ENCODE measurements around the gene MAPK1.
A peak's percentile ranks its signal among the peaks of the same experiment; 100 is the strongest.
"Not testable (repeated sequence)": the region's sequence is repeated elsewhere in the genome, so short reads cannot be mapped to it uniquely, and the experiment has no call there.

MAPK1 gene

DNA sequence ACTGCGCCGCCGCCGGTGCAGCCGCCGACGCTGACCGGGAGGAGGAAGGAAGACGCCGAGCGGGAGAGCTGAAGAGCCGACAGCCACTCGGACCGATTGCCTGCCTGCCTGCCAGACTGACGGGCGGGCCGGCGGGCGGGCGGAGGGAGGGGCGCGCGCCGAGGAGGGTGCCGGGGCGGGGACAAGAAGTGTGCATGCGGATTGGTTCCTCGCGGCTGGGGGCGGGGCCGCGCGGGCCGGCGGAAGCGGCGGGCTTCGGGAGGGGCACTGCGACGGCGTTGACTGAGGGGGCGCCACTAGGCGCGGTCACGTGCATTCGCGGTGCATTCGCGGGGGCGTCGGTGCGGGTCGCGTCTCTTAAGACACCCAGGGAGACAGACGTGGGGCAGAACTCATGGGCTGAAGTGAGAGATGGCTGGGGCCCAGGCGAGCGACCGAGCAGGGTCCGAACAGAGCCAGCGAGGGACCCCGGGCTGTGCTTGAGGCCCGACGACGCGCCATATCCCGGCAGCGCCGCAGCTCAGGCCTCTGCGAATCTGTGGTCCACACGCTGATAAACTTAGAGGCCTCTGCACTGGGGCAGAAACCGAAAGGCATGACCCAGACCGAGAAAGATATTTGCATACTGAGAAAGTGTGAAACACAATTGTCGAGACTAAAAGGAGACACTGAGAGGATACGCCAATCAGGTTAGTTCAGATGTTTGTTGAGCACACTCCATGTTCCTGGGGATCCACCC, at the start of gene MAPK1:
MAPK1 (minus strand) TSS at position 118 of the 739 bp plus-strand sequence. CDS start 205 bp downstream, outside the sequence.
- DNase-seq (ENCODE audit: low read depth, low spot score), result no peak
- POLR2A ChIA-PET, result interaction anchor here (0.7 kb wide), 1 partner anchor 9 kb away, joined by 5 read pairs; no protein-coding TSS in a partner anchor
- TF ChIP-seq, protein P1, sequence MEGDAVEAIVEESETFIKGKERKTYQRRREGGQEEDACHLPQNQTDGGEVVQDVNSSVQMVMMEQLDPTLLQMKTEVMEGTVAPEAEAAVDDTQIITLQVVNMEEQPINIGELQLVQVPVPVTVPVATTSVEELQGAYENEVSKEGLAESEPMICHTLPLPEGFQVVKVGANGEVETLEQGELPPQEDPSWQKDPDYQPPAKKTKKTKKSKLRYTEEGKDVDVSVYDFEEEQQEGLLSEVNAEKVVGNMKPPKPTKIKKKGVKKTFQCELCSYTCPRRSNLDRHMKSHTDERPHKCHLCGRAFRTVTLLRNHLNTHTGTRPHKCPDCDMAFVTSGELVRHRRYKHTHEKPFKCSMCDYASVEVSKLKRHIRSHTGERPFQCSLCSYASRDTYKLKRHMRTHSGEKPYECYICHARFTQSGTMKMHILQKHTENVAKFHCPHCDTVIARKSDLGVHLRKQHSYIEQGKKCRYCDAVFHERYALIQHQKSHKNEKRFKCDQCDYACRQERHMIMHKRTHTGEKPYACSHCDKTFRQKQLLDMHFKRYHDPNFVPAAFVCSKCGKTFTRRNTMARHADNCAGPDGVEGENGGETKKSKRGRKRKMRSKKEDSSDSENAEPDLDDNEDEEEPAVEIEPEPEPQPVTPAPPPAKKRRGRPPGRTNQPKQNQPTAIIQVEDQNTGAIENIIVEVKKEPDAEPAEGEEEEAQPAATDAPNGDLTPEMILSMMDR (IDR thresholded peaks at IDR 0.05; ENCODE audit: insufficient read depth, low read length, missing control alignments), result peak; percentile 50
- peak within 1 kb of the TSS; percentile 84 for H3K4me3 ChIP-seq (ENCODE audit: low read depth, low read length)
- CTCF ChIA-PET, result interaction anchor here (0.9 to 1.6 kb wide), 3 partner anchors 11 to 71 kb away, joined by 3 to 6 read pairs (median 3); no protein-coding TSS in a partner anchor

DNA sequence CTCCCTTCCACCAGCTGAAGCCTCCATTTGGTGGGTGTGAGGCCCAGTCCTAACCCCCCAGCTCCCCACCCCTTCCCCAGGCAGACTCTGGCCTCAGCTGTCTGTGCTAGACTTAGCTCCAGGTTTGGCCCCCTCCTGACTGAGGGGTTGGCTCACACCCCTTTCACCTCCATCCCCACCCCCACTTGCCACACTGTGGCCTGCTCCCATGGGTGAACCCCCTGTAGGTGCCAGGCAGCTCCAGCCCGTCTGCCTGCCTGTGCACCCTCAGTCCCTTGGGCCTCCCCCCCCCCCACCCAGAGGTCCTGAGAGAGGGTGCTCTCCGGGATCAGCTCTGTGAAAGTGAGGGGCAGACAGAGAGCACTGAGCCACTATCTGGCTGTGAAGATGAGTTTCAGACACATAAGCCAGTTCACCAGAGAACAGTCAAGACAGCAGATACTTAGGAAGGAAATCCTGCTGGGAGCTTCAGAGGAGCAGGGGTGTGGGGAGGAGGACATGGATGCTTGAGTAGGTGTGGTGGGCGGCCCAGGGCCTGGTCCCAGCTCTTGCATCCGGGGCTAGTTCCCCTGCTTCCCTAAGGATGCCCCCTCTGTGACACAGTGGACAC, 49.0 kb upstream of the MAPK1 start:
- ChIA-PET CTCF (interaction anchor here (0.8 to 2.4 kb wide), 6 partner anchors 8 to 202 kb away, joined by 3 to 9 read pairs (median 4); no protein-coding TSS in a partner anchor), POLR2A (no interaction called here)
- no peak for DNase-seq (ENCODE audit: low read depth, low spot score)
- no peak overlapping the region for H3K4me3 ChIP-seq (ENCODE audit: low read depth, low read length)
- TF ChIP-seq, protein P1 (IDR thresholded peaks at IDR 0.05; ENCODE audit: insufficient read depth, low read length, missing control alignments), result no peak

DNA sequence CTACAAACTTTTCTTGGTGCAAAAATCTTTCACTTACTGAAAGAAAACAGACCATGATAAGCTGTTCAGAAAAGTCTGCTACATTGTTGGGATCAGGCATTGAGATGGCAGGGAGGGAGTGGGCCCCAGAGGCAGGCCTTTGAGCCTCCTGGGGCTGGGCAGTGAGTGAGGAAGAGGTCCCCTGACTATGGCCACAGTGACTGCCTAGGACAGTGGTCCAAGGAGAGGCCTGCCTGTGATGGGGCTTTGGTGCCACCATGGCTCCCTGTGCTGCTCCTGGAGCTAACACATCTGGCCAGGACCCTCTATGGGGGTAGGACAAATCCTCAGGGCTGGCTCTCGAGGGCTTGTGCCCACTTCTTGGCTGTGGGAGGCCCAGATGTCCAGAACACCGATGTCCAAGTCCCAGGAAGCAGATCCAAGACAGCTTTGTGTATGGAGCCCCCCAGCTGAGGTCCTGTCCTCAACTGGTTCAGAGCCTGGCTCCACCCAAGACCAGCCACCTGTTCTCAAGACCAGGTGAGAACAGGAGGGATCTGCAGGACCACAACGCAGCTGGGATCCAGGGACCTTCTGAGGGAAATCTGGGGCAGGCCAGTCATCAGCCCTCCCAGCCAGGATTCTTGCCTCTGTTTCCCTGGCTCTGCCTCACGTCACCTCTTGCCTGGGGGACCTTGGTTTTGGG, 48.3 kb upstream of the MAPK1 start:
- TF ChIP-seq, protein P1 (IDR thresholded peaks at IDR 0.05; ENCODE audit: insufficient read depth, low read length, missing control alignments), result no peak
- no peak for DNase-seq (ENCODE audit: low read depth, low spot score)
- ChIA-PET CTCF (interaction anchor here (1.0 to 2.4 kb wide), 4 partner anchors 9 to 32 kb away, joined by 3 to 9 read pairs (median 6); no protein-coding TSS in a partner anchor), POLR2A (no interaction called here)
- no peak overlapping the region for H3K4me3 ChIP-seq (ENCODE audit: low read depth, low read length)

DNA sequence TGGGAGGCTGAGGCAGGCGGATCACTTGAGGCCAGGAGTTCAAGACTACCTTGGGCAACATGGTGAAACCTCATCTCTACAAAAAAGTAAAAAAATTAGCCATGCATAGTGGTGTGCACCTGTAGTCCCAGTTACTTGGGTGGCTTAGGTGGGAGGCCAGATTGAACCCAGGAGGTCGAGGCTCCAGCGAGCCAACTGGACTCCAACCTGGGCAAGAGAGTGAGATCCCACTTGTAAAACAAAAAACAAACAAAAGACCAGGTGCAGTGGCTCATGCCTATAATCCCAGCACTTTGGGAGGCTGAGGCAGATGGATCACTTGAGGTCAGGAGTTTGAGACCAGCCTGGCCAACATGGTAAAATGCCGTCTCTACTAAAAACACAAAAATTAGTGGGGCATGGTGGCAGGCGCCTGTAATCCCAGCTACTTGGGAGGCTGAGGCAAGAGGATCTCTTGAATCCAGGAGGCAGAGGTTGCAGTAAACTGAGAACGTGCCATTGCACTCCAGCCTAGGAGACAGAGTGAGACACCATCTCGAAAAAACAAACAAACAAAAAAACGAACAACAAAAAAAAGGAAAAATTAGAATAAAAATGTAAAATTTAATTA, 46.7 kb upstream of the MAPK1 start:
- POLR2A ChIA-PET, result not testable (repeated sequence)

DNA sequence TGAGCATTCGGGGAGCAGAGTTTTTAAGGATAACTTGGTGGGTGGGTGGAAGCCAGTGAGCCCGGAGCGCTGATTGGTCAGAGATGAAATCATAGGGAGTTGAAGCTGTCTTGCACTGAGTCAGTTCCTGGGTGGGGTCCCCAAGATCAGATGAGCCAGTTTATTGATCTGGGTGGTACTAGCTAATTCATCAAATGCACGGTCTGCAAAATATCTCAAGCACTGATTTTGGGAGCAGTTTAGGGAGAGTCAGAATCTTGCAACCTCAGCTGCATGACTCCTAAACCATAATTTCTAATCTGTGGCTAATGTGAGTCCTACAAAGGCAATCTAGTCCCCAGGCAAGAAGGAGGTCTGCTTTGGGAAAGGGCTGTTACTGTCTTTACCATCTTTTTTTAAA, 42.9 kb upstream of the MAPK1 start:
- CTCF ChIA-PET, result interaction anchor here (1.6 kb wide), 1 partner anchor 27 kb away, joined by 3 read pairs; no protein-coding TSS in a partner anchor
- H3K4me3 ChIP-seq (ENCODE audit: low read depth, low read length); DNase-seq (ENCODE audit: low read depth, low spot score); POLR2A ChIA-PET: not testable (repeated sequence)

More for the DNA sequence above, 46.7 kb upstream of the MAPK1 start:
- not testable (repeated sequence) for DNase-seq (ENCODE audit: low read depth, low spot score); H3K4me3 ChIP-seq (ENCODE audit: low read depth, low read length)
- CTCF ChIA-PET, result interaction anchor here (1.0 kb wide), 1 partner anchor 24 kb away, joined by 3 read pairs; no protein-coding TSS in a partner anchor

- no peak for DNase-seq (ENCODE audit: low read depth, low spot score)
- TF ChIP-seq, protein P1 (IDR thresholded peaks at IDR 0.05; ENCODE audit: insufficient read depth, low read length, missing control alignments), result no peak
- ChIA-PET POLR2A (no interaction called here), CTCF (interaction anchor here (1.6 kb wide), 1 partner anchor 27 kb away, joined by 3 read pairs; no protein-coding TSS in a partner anchor)
- no peak overlapping the region for H3K4me3 ChIP-seq (ENCODE audit: low read depth, low read length)
Observed at GRCh38 chr22:21909871-21910270, 42.4 kb upstream of the MAPK1 start.

All from AG04449 (cell line).